PFSK-1 (cell line): ENCODE measurements around the gene C16orf92.

ENCODE experiments used
- POLR2AphosphoS5 ChIP-seq: IDR thresholded peaks from 2 replicates; pipeline ENCODE4 v1.6.1; 2012; ENCODE audit warnings: low read depth, mild to moderate bottlenecking, control low read depth, low read length, moderate library complexity
- SIN3A ChIP-seq: IDR thresholded peaks from 2 replicates; pipeline ENCODE4 v1.6.1; 2012; ENCODE audit warnings: mild to moderate bottlenecking, low read length, moderate library complexity, borderline replicate concordance; ENCODE audit not compliant: insufficient read depth
- TAF1 ChIP-seq: IDR thresholded peaks from 2 replicates; pipeline ENCODE4 v1.6.1; 2012; ENCODE audit warnings: low read length, control low read depth, borderline replicate concordance; ENCODE audit not compliant: insufficient read depth

- TF ChIP-seq TAF1 (no peak), SIN3A (no peak), POLR2AphosphoS5 (no peak)
Observed at GRCh38 chr16:30030841-30031413, 7.9 kb downstream of the C16orf92 start, which contains the start of gene TLCD3B.
